ENCODE data around the gene INTS2. TPM values are rescaled to one million over a fixed set of nuclear protein-coding genes. Genes with fewer than 3 reads are reported as not detected.

INTS2 gene
- total RNA-seq, 1 experiment from 2014 or later, result 26.3 TPM

GRCh38 chr17:61908292-61909037 lies 19.3 kb downstream of the INTS2 start:
- intact Hi-C loops (cut with micrococcal nuclease; ENCODE audit: unreplicated experiment), result no loop called here
- H3K27me3 ChIP-seq (replicated peaks; ENCODE audit: insufficient read depth, low read depth, low read length, poor library complexity), result no peaks in the 10 kb centered on the region
- CTCF ChIA-PET, result no interaction called here

GRCh38 chr17:61907361-61907760 lies 20.4 kb downstream of the INTS2 start:
- Histone ChIP-seq H3K36me3 (ENCODE audit: insufficient read depth, low read length, poor library complexity, severe bottlenecking) (peaks cover 62% of the 10 kb centered on the region), H3K4me3 (ENCODE audit: low read depth, low read length, poor library complexity, severe bottlenecking) (no peak overlapping the region), H3K27ac (ENCODE audit: low read depth, low read length, poor library complexity, severe bottlenecking) (no peak overlapping the region), H3K4me1 (ENCODE audit: insufficient read depth, low read length, poor library complexity, severe bottlenecking) (no peaks in the 10 kb centered on the region), H3K27me3 (replicated peaks; ENCODE audit: insufficient read depth, low read depth, low read length, poor library complexity) (no peaks in the 10 kb centered on the region), H3K9me3 (ENCODE audit: low read depth, low read length, poor library complexity, severe bottlenecking) (no peaks in the 10 kb centered on the region)
- CTCF ChIA-PET, result no interaction called here
- intact Hi-C loops (cut with micrococcal nuclease; ENCODE audit: unreplicated experiment), result no loop called here
- POLR2A ChIA-PET (ENCODE audit: low non-redundant PET), result no interaction called here
- TF ChIP-seq CTCF (conservative IDR thresholded peaks at IDR 0.05; ENCODE audit: low read depth, low read length) (no peak), EZH2 (IDR thresholded peaks at IDR 0.05; ENCODE audit: borderline replicate concordance, low read depth, low read length, poor library complexity, severe bottlenecking) (no peak)
- BruUV-seq (replicated peaks), result no TSS peak
- DNase-seq (ENCODE audit: low spot score), result no peak

More at GRCh38 chr17:61908292-61909037, 19.3 kb downstream of the INTS2 start:
- DNase-seq (ENCODE audit: low spot score), result no peak
- Histone ChIP-seq H3K4me1 (ENCODE audit: insufficient read depth, low read length, poor library complexity, severe bottlenecking) (no peaks in the 10 kb centered on the region), H3K36me3 (ENCODE audit: insufficient read depth, low read length, poor library complexity, severe bottlenecking) (peaks cover 58% of the 10 kb centered on the region), H3K4me3 (ENCODE audit: low read depth, low read length, poor library complexity, severe bottlenecking) (no peak overlapping the region), H3K9me3 (ENCODE audit: low read depth, low read length, poor library complexity, severe bottlenecking) (no peaks in the 10 kb centered on the region), H3K27ac (ENCODE audit: low read depth, low read length, poor library complexity, severe bottlenecking) (no peak overlapping the region)
- POLR2A ChIA-PET (ENCODE audit: low non-redundant PET), result no interaction called here
- no peak for TF ChIP-seq EZH2 (IDR thresholded peaks at IDR 0.05; ENCODE audit: borderline replicate concordance, low read depth, low read length, poor library complexity, severe bottlenecking)
- TF ChIP-seq CTCF (conservative IDR thresholded peaks at IDR 0.05; ENCODE audit: low read depth, low read length), result no peak
- no TSS peak for BruUV-seq (replicated peaks)

- CTCF ChIA-PET, result no interaction called here
- Histone ChIP-seq H3K9me3 (ENCODE audit: low read depth, low read length, poor library complexity, severe bottlenecking) (no peaks in the 10 kb centered on the region), H3K36me3 (ENCODE audit: insufficient read depth, low read length, poor library complexity, severe bottlenecking) (peaks cover 50% of the 10 kb centered on the region), H3K4me1 (ENCODE audit: insufficient read depth, low read length, poor library complexity, severe bottlenecking) (no peaks in the 10 kb centered on the region), H3K27ac (ENCODE audit: low read depth, low read length, poor library complexity, severe bottlenecking) (no peak overlapping the region), H3K27me3 (replicated peaks; ENCODE audit: insufficient read depth, low read depth, low read length, poor library complexity) (no peaks in the 10 kb centered on the region), H3K4me3 (ENCODE audit: low read depth, low read length, poor library complexity, severe bottlenecking) (no peak overlapping the region)
- TF ChIP-seq CTCF (conservative IDR thresholded peaks at IDR 0.05; ENCODE audit: low read depth, low read length), result no peak
- no peak for TF ChIP-seq EZH2 (IDR thresholded peaks at IDR 0.05; ENCODE audit: borderline replicate concordance, low read depth, low read length, poor library complexity, severe bottlenecking)
- intact Hi-C loops (cut with micrococcal nuclease; ENCODE audit: unreplicated experiment), result no loop called here
- no TSS peak for BruUV-seq (replicated peaks)
- POLR2A ChIA-PET (ENCODE audit: low non-redundant PET), result no interaction called here
- no peak for DNase-seq (ENCODE audit: low spot score)
Measured at GRCh38 chr17:61904094-61904710, 23.6 kb downstream of the INTS2 start.
